SKM-1 treated with dmso at 0.1 percent for 144 hours (cell line): ENCODE results near the gene TREH.
A peak's percentile ranks its signal among the peaks of the same experiment; 100 is the strongest.
"Not testable (repeated sequence)": the region's sequence is repeated elsewhere in the genome, so short reads cannot be mapped to it uniquely, and the experiment has no call there.

Source experiments
- DNase-seq: peaks from one replicate; lab custom pipeline; 2025; ENCODE audit not compliant: unreplicated experiment; lab: John Stamatoyannopoulos, UW

Gene TREH

GRCh38 chr11:118615282-118615975, 64.0 kb downstream of the TREH start:
- no peak for DNase-seq

GRCh38 chr11:118614511-118614910, 64.9 kb downstream of the TREH start:
- no peak for DNase-seq

- DNase-seq, result no peak
Measured at GRCh38 chr11:118612378-118612777, 67.1 kb downstream of the TREH start.

GRCh38 chr11:118611433-118611795, 68.0 kb downstream of the TREH start:
- not testable (repeated sequence) for DNase-seq

GRCh38 chr11:118610773-118611432, 68.5 kb downstream of the TREH start:
- no peak for DNase-seq

- DNase-seq, result no peak
Measured at GRCh38 chr11:118610225-118610772, 69.2 kb downstream of the TREH start.

GRCh38 chr11:118609380-118610224, 69.8 kb downstream of the TREH start:
- DNase-seq, result no peak

- no peak for DNase-seq
Measured at GRCh38 chr11:118608360-118609227, 70.9 kb downstream of the TREH start.

GRCh38 chr11:118607401-118608359, 71.8 kb downstream of the TREH start, which contains the start of gene PHLDB1:
PHLDB1 (plus strand) TSS chr11:118607615; CDS start chr11:118613837, 6,222 bp downstream.
- DNase-seq, result peak; percentile 43
